Ovary (tissue), 3 donors: ENCODE data around the gene COL4A1.

Experiments used
- CTCF ChIP-seq, 3 donors: fragments of 450-650 bp in 2 of 3; fragments of 200-600 bp in 1 of 3; IDR thresholded peaks; one replicate each; pipeline versions ENCODE4 v1.5.1 to v1.8.0; 2016 to 2022; ENCODE audit warnings: antibody characterized with exemption in 3 of 3, mild to moderate bottlenecking in 1 of 3
- EP300 ChIP-seq: sonication (generic); formaldehyde crosslinking; IDR thresholded peaks from one replicate; pipeline ENCODE4 v1.6.1; 2017; ENCODE audit warnings: antibody characterized with exemption
- POLR2A ChIP-seq: fragments of 450-650 bp; IDR thresholded peaks from one replicate; pipeline ENCODE4 v1.6.1; 2017; ENCODE audit warnings: antibody characterized with exemption, mild to moderate bottlenecking, moderate library complexity
- donor health status: DM: no; HTN: no; CAD: no.

DNA sequence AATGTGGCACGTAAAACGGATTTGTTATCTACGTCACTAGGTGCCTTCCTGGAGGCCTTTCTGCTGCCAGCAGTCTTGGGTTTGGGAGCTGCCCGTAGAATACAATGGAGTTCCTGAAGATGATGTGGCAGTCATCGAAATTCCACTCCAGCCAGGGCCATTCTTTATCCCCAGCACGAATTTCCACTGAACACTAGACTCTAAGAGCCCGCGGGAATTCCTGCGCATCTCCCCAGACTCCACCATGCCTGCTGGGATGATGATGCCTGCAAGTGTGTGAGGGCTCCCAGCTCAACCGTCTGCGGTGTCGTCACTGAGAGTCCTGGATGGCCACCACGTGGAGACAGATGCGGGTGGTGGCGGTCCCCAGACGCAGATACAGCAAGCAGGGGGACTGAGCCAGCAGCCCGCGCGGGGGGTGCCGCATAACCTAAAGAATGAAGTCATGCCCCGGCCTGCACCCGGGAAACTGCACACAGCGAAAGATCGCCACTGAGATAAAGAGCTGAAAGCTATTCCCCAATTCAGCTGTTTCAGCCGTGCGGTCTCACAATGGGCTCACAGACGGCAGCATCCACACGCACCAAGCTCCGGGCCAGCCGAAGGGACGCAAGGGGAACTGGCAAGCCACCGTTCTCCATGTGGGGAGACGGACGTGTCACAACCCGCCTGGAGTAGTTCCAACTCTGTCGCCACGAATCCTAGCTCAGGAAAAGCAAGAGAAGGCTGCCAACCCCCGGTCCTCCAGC, 41.1 kb downstream of the COL4A1 start:
- TF ChIP-seq CTCF (IDR thresholded peaks at IDR 0.05): no peak
- no peak for TF ChIP-seq POLR2A
- no peak for TF ChIP-seq EP300
